Common myeloid progenitor, CD34-positive (primary cell): ENCODE results near the gene QSER1. TPM values are rescaled to one million over a fixed set of nuclear protein-coding genes. Genes with fewer than 3 reads are reported as not detected.

Source experiments
- CTCF ChIA-PET: fragments of 350-600 bp; sonication (Branson Sonifier 250); formaldehyde crosslinking; loops from one replicate; lab custom pipeline; 2021; ENCODE audit warnings: antibody characterized with exemption; lab: Charles Lee
- POLR2A ChIA-PET: fragments of 350-600 bp; sonication (Branson Sonifier 250); formaldehyde crosslinking; loops from one replicate; lab custom pipeline; 2021; ENCODE audit warnings: antibody characterized with exemption; lab: Charles Lee
- DNase-seq, 3 donors: peaks; one replicate each; pipeline versions ENCODE4 v3.0.0 to v3.0.0-alpha.2; 2013
- H3K27ac ChIP-seq, 2 experiments: 1 replicate in 1 of 2; 2 replicates in 1 of 2; pipeline ENCODE4 v1.7.0; 2013; ENCODE audit warnings: inconsistent platforms in 2 of 2, low read length in 2 of 2, mild to moderate bottlenecking in 2 of 2, low read depth in 1 of 2, moderate library complexity in 1 of 2; ENCODE audit not compliant: severe bottlenecking in 2 of 2, insufficient read depth in 1 of 2, poor library complexity in 1 of 2
- H3K27me3 ChIP-seq, 5 experiments: replicated peaks in 2 of 5; 1 replicate in 3 of 5; 2 replicates in 2 of 5; pipeline versions ENCODE4 v1.6.1 to v1.7.0; 2013; ENCODE audit warnings: low read length in 4 of 5, mild to moderate bottlenecking in 2 of 5, moderate library complexity in 2 of 5, inconsistent platforms in 1 of 5; ENCODE audit not compliant: insufficient read depth in 5 of 5, control insufficient read depth in 4 of 5
- H3K36me3 ChIP-seq, 4 experiments: 1 replicate in 2 of 4; 2 replicates in 2 of 4; pipeline versions ENCODE4 v1.6.1 to v1.7.0; 2013; ENCODE audit warnings: low read length in 3 of 4, control low read depth in 1 of 4, mild to moderate bottlenecking in 1 of 4; ENCODE audit not compliant: control insufficient read depth in 4 of 4, insufficient read depth in 4 of 4
- H3K4me1 ChIP-seq, 4 experiments: 1 replicate in 3 of 4; 2 replicates in 1 of 4; pipeline versions ENCODE4 v1.6.1 to v1.7.1; 2013; ENCODE audit warnings: low read length in 3 of 4, mild to moderate bottlenecking in 3 of 4, control low read depth in 1 of 4, inconsistent platforms in 1 of 4, moderate library complexity in 1 of 4; ENCODE audit not compliant: control insufficient read depth in 4 of 4, insufficient read depth in 4 of 4; ENCODE audit errors: control extremely low read depth in 1 of 4
- H3K4me3 ChIP-seq, 7 experiments: 1 replicate in 4 of 7; 2 replicates in 3 of 7; pipeline versions ENCODE4 v1.5.1 to v1.7.0; 2013; ENCODE audit warnings: mild to moderate bottlenecking in 7 of 7, low read length in 6 of 7, moderate library complexity in 6 of 7, inconsistent platforms in 2 of 7, low read depth in 2 of 7, control low read depth in 1 of 7; ENCODE audit not compliant: insufficient read depth in 4 of 7, control insufficient read depth in 1 of 7; ENCODE audit errors: extremely low read depth in 1 of 7
- H3K9me3 ChIP-seq, 5 experiments: 1 replicate in 4 of 5; 2 replicates in 1 of 5; pipeline versions ENCODE4 v1.6.1 to v1.7.1; 2013; ENCODE audit warnings: low read length in 4 of 5, mild to moderate bottlenecking in 2 of 5, inconsistent platforms in 1 of 5, low read depth in 1 of 5, moderate library complexity in 1 of 5; ENCODE audit not compliant: control insufficient read depth in 4 of 5, insufficient read depth in 2 of 5; ENCODE audit errors: control extremely low read depth in 1 of 5
- WGBS: methylation state at CpG from one replicate; pipeline ENCODE4 v1.1.5; 2013; ENCODE audit not compliant: insufficient coverage; 5-methylcytosine and 5-hydroxymethylcytosine counted together
- polyA plus RNA-seq: library from polyadenylated mRNA; unstranded; fragments of 120-200 nt; gene quantifications from one replicate; pipeline ENCODE4 v1.2.1, GENCODE V29; 2013

The QSER1 gene
- 16.5 TPM for polyA plus RNA-seq

GRCh38 chr11:32892355-32893092, at the start of gene QSER1:
Gene QSER1, plus strand, starts transcription at chr11:32892811. Its CDS starts 315 bp downstream, at chr11:32893126.
- no peaks in the 10 kb centered on the region for H3K9me3 ChIP-seq
- POLR2A ChIA-PET, result interaction anchor here (0.6 kb wide), 2 partner anchors 33 to 316 kb away, joined by 3 read pairs; no protein-coding TSS in a partner anchor
- peaks cover 16 to 34% (median 26%) of the 10 kb centered on the region in 4 experiments for H3K4me1 ChIP-seq
- H3K27me3 ChIP-seq, result no peaks in the 10 kb centered on the region
- 0% methylated on average over 40 of the region's 91 CpGs for WGBS
- H3K27ac ChIP-seq, result peak within 1 kb of the TSS; percentile 58 to 84
- peak within 1 kb of the TSS; percentile 63 to 90 (median 77) for H3K4me3 ChIP-seq
- CTCF ChIA-PET, result interaction anchor here (0.7 to 1.7 kb wide), 6 partner anchors 8 to 83 kb away, joined by 3 to 5 read pairs (median 4); no protein-coding TSS in a partner anchor
- H3K36me3 ChIP-seq, result peaks cover 0 to under 1% (median 0%) of the 10 kb centered on the region in 4 experiments
- DNase-seq, result peak; percentile 64 to 83 (median 77)

GRCh38 chr11:32843544-32843943, 49.1 kb upstream of the QSER1 start:
- Histone ChIP-seq H3K9me3 (no peaks in the 10 kb centered on the region), H3K4me3 (no peak overlapping the region), H3K4me1 (no peaks in the 10 kb centered on the region), H3K27me3 (no peaks in the 10 kb centered on the region), H3K36me3 (peaks cover 0 to 5% (median 1%) of the 10 kb centered on the region in 4 experiments), H3K27ac (no peak overlapping the region)
- ChIA-PET POLR2A (no interaction called here), CTCF (interaction anchor here (1.3 kb wide), 1 partner anchor 16 kb away, joined by 4 read pairs; no protein-coding TSS in a partner anchor)
- no peak for DNase-seq
- WGBS, result no CpG with 5 or more reads among the region's 3 CpGs

- ChIA-PET POLR2A (no interaction called here), CTCF (interaction anchor here (0.7 to 1.4 kb wide), 2 partner anchors 17 to 1633 kb away, joined by 3 to 4 read pairs; no protein-coding TSS in a partner anchor)
- Histone ChIP-seq H3K4me3 (no peak overlapping the region), H3K4me1 (peaks cover 0 to 9% (median 8%) of the 10 kb centered on the region in 4 experiments), H3K36me3 (peaks cover 0 to 3% (median 1%) of the 10 kb centered on the region in 4 experiments), H3K9me3 (no peaks in the 10 kb centered on the region), H3K27ac (no peak overlapping the region), H3K27me3 (no peaks in the 10 kb centered on the region)
- DNase-seq, result no peak
- WGBS, result no CpG with 5 or more reads among the region's 2 CpGs
Observed at GRCh38 chr11:32847511-32847910, 45.1 kb upstream of the QSER1 start.

GRCh38 chr11:32849761-32850160, 42.9 kb upstream of the QSER1 start:
- peak in 2 of 3 donors; percentile 20 to 24 for DNase-seq
- peaks cover 0 to 9% (median 8%) of the 10 kb centered on the region in 4 experiments for H3K4me1 ChIP-seq
- H3K9me3 ChIP-seq, result no peaks in the 10 kb centered on the region
- H3K27ac ChIP-seq, result no peak overlapping the region
- peaks cover 0 to 6% (median 1%) of the 10 kb centered on the region in 4 experiments for H3K36me3 ChIP-seq
- H3K27me3 ChIP-seq, result no peaks in the 10 kb centered on the region
- WGBS, result 50% methylated on average over 1 of the region's 1 CpG
- peak overlapping the region in 1 of 7 experiments; percentile 60 for H3K4me3 ChIP-seq
- POLR2A ChIA-PET, result no interaction called here
- CTCF ChIA-PET, result interaction anchor here (1.2 kb wide), 1 partner anchor 36 kb away, joined by 3 read pairs; no protein-coding TSS in a partner anchor

GRCh38 chr11:32851251-32851650, 41.4 kb upstream of the QSER1 start:
- no peaks in the 10 kb centered on the region for H3K27me3 ChIP-seq
- DNase-seq, result no peak
- CTCF ChIA-PET, result interaction anchor here (1.3 to 1.8 kb wide), 2 partner anchors 11 to 42 kb away, joined by 3 to 5 read pairs; no protein-coding TSS in a partner anchor
- peaks cover 0 to 9% (median 8%) of the 10 kb centered on the region in 4 experiments for H3K4me1 ChIP-seq
- POLR2A ChIA-PET, result no interaction called here
- no peaks in the 10 kb centered on the region for H3K9me3 ChIP-seq
- peaks cover 0 to 6% (median 0%) of the 10 kb centered on the region in 4 experiments for H3K36me3 ChIP-seq
- no peak overlapping the region for H3K4me3 ChIP-seq
- H3K27ac ChIP-seq, result no peak overlapping the region
- no CpG with 5 or more reads among the region's 1 CpG for WGBS

- no peaks in the 10 kb centered on the region for H3K27me3 ChIP-seq
- no peak overlapping the region for H3K27ac ChIP-seq
- H3K4me3 ChIP-seq, result no peak overlapping the region
- peak in 2 of 3 donors; percentile 21 to 30 for DNase-seq
- ChIA-PET CTCF (no interaction called here), POLR2A (no interaction called here)
- WGBS, result 93% methylated on average over 3 of the region's 4 CpGs
- no peaks in the 10 kb centered on the region for H3K9me3 ChIP-seq
- H3K4me1 ChIP-seq, result peaks cover 0 to 9% (median 8%) of the 10 kb centered on the region in 4 experiments
- H3K36me3 ChIP-seq, result peaks cover 0 to 6% (median 0%) of the 10 kb centered on the region in 4 experiments
Observed at GRCh38 chr11:32852207-32852606, 40.4 kb upstream of the QSER1 start.

GRCh38 chr11:32855601-32856000, 37.0 kb upstream of the QSER1 start:
- H3K36me3 ChIP-seq, result peaks cover 0 to 4% (median 0%) of the 10 kb centered on the region in 4 experiments
- H3K9me3 ChIP-seq, result no peaks in the 10 kb centered on the region
- H3K4me1 ChIP-seq, result peaks cover 0 to 3% (median 0%) of the 10 kb centered on the region in 4 experiments
- H3K4me3 ChIP-seq, result no peak overlapping the region
- no peak for DNase-seq
- no peaks in the 10 kb centered on the region for H3K27me3 ChIP-seq
- POLR2A ChIA-PET, result no interaction called here
- no peak overlapping the region for H3K27ac ChIP-seq
- CTCF ChIA-PET, result no interaction called here
- 100% methylated on average over 1 of the region's 2 CpGs for WGBS
